GM21381 (cell line): ENCODE data around the gene TP53TG5.

Experiments
- ATAC-seq: cut with Tn5 transposase; IDR thresholded peaks from one replicate; pipeline ENCODE4 v1.9.1; 2021; ENCODE audit warnings: mild to moderate bottlenecking, moderate library complexity; ENCODE audit not compliant: unreplicated experiment

TP53TG5 gene

DNA sequence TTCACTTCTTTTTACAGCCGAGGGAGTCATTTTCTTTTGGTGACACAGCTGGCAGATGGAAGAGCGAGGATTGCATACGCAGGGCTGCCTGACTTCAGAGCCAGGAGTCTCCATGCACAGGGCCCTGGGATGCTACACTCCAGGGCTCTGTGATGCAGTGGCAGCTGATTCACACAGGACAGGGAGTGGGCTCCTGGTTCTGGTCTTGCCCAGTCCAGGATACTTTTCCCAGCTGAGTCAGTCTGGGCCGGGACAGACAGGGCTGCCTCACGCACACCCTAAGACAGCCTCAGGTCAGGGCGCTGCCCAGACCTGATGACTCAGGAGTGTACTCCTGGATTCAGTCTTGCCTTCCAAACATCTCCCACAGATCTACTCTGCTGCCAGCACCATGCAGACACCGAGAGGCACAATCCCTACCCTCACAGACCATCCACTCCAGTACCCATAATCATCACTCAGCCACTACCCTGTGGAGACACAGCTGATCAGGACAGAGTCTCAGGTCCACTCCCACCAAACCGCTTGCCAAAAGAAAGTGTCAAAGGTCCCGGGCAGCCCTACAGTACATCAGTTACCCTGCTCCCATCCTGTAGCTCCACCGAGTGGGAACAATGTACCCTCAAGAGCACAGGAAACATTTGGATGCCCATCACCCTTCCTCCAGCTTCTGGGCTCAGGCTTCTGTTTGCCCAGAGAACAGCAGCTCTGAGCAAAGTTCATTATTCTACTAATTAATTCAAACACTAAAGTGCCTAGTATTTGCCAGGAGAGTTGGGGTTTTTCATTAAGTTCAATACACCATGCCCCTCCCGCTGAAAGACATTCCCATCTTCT lies 41.4 kb downstream of the TP53TG5 start:
- ATAC-seq, result no peak

DNA sequence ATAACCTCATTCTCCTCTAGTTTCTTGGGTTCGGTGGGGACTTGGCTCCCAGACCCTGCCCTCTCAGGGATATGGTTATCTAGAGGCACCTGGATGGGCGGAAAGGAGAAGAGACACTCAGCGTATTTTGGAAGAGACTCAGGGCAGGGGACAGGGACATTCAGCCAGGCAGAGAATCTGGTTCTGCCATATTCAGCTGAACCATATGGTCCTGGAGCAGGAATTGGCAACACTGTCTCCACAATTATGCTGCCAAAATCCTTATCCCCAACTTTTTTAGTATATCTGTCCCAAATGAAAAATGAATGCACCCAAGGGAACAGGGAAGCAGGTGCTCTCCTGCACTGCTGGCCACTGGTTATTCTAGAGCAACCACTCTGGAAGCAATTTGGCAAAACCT lies 47.6 kb downstream of the TP53TG5 start:
- ATAC-seq, result no peak

DNA sequence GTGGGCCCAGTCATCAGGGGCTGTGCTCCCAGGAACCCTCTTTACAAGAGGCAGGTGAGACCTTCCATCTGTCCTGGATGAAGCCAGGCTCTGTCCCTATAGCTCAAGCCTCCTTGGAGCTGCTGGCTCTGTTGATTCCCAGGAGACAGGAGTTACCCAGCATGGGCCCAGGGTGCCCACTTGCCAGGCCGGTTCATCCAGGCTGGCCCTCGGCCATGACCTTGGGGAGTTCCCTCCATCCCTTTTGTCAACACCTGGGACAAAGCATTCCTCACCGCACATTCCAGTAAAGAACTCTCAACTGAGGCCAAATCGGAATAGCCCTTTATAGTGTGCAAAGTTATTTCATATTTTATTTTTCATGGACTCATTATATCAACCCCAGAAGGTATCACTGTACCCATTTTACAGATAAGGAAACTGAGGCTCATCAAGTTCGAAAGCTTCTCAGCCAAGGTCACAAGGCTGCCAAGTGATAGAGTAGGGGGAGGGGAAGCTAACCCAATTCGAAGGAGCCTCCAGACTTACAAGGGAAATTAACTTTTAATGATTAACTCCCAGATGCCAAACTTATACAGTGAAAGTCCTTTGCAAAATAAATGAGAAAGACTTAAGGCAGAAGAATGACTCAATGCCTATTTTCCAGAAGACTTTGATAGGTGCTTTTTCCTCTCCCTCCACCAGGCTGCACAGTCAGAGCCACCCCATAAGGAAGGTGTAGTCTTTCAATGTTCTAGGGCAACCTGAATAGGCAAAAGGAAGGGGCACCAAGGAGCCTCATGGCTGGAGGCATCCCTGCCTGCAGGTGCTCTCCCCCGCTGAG lies 48.4 kb downstream of the TP53TG5 start:
- ATAC-seq, result no peak

DNA sequence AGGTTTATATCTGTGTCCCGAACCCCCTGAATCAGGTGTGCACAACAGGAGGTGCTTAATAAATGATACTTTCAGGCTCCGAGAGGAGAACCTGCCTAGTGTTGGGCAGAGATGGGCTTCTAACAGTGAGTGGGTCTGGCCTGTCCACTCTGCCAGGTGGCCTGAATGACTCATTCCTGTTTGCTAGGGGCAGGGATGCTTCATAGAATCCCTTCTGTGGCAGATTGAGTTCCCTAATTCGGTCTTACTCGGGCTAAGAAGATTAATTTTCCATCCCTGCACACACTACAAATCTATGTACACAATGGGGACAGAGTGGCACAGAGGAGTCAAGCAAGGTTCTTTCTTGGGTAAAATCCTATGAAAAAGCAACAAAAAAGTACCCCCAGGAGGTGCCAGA lies 49.7 kb downstream of the TP53TG5 start:
- ATAC-seq, result no peak

DNA sequence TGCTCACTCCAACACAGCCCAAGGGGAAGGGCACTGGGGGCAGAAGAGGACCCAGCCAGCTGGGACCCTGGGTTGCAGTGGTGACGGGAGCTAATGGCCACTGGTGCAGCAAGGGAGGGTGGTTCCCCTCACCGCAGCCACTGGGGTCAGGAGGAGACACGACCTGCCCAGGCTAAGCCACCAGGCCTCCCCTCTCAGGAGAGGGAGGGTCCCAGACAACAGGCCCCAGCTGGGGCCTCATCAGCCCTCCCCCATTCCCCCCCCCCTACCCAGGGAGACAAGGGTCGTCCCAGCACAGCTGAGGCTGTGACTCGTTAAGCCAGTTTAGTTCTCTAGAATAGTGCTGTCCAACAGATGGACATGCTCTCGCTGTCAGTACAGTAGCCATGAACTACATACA lies 52.8 kb downstream of the TP53TG5 start:
- ATAC-seq, result no peak

DNA sequence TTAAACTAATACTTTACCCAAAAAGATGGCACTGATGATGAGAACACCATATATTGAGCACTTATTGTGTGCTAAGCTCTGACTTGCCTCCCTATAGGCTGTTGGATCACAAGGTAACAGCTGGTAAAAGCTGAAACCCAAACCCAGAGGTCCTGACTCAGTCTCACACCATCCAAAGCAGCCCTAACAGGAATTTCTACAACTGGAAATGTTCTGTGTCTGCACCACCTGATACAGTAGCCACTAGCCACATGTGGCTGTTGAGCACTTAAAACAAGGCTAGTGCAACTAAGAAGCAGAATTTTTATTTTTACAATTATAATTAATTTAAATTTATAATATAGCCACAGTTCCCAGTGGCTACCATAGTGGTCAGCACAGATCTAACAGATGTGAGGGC lies 54.4 kb downstream of the TP53TG5 start:
- no peak for ATAC-seq

DNA sequence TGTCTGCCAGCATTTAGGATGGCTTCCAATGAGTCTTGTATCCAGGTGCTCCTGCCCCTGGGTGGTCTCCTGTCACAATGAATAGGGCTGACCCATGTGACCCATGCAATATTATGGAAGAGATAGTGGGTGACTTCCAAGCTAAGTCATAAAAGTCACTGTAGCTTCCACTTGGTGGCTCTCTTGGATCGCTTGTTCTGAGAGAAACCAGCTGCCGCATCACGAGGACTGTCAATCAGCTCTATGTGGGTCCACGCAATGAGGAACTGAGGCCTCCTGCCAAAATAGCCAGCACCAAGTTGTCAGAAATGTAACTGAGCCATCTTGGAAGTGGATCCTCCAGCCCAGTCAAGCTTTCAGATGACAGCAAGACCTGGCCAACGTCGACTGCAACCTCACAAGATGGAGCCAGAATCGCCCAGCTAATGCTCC lies 55.2 kb downstream of the TP53TG5 start:
- no peak for ATAC-seq
